Mononuclear cell (primary cell): Measurements from ENCODE around the gene KCNG2. TPM values are rescaled to one million over a fixed set of nuclear protein-coding genes. Genes with fewer than 3 reads are reported as not detected.

Source experiments
- H3K27me3 ChIP-seq: 2 replicates; pipeline ENCODE4 v1.6.0; 2011; ENCODE audit warnings: low read length, control low read depth; ENCODE audit not compliant: insufficient read depth
- H3K4me1 ChIP-seq: 2 replicates; pipeline ENCODE4 v1.5.1; 2011; ENCODE audit warnings: mild to moderate bottlenecking, low read length, control low read depth; ENCODE audit not compliant: insufficient read depth
- H3K4me3 ChIP-seq: 2 replicates; pipeline ENCODE4 v1.5.1; 2011; ENCODE audit warnings: mild to moderate bottlenecking, low read length, moderate library complexity
- H3K9me3 ChIP-seq: 2 replicates; pipeline ENCODE4 v1.5.1; 2011; ENCODE audit warnings: low read depth, mild to moderate bottlenecking, control low read depth, low read length
- total RNA-seq: library from RNA; depleted of rRNA; stranded (reverse); fragments of >200 nt; gene quantifications from one replicate; pipeline ENCODE4 v1.2.3, GENCODE V29; 2012

Gene KCNG2
- total RNA-seq, 1 donor = 0.10 TPM

DNA sequence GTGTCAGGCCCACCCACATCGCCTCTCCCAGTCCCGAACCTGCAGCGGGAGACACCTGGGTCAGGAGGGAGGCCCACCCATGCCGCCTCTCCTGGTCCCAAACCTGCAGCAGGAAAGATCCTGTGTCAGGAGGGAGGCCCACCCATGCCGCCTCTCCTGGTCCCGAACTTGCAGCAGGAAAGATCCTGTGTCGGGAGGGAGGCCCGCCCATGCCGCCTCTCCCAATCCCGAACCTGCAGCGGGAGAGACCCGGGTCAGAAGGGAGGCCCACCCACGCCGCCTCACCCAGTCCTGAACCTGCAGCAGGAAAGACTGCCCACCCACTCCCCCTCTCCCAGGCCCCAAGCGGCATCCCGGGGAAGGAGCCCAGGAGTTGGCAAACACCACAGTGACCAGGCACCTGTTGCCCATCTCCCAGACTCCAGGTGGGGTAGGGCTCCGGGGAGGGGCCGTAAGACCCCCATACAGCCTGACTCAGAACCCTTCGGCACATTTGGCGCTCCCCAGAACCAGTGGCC, 145.9 kb downstream of the KCNG2 start:
- Histone ChIP-seq H3K4me3 (no peak overlapping the region), H3K27me3 (no peaks in the 10 kb centered on the region)

DNA sequence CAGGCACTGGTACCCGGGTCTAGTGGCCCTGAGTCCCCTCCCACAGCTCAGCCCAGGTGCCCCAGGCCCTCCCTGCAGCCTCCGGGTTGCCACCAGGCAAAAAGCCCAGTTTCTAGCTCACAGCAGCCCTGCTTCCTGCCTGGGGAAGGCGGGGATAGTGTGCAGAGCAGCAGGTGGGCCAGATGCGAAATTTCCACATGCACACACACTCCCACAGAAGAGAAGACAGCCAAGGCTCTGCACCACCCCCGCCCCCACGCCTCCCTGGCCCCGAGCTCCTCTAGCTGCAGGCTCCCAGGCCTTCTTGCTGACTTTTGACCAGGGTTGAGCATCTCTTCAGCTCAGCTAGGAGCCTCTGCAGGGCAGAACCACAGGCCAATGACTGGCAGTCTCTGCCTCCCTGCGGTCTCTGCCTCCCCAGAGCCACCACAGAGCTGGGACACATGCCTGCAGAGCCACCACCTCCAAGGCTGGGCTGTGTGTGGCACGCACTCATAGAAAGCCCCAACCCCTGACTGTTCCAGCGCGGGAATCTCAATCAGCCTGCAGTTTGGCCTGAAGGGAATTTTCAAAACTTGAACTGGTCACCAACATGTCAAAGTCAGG, 146.5 kb downstream of the KCNG2 start:
- H3K9me3 ChIP-seq = no peaks in the 10 kb centered on the region

More for the DNA sequence above, 145.9 kb downstream of the KCNG2 start:
- Histone ChIP-seq H3K9me3 (no peaks in the 10 kb centered on the region), H3K4me1 (peaks cover 13% of the 10 kb centered on the region)

DNA sequence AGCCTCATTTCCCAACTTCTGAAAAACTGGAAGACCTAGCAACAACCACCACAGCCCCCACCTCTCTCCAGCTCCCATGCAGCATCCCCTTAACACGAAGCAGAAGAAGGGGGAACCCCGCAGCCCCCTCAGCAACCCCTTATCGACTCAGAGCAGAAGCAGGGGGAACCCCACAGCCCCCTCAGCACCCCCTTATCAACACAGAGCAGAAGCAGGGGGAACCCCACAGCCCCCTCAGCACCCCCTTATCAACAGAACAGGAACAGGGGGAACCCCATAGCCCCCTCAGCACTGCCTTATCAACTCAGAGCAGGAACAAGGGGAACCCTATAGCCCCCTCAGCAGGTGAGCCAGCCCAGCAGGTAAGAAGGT, 147.0 kb downstream of the KCNG2 start:
- peaks cover 24% of the 10 kb centered on the region for H3K4me1 ChIP-seq
- H3K27me3 ChIP-seq = no peaks in the 10 kb centered on the region
- no peaks in the 10 kb centered on the region for H3K9me3 ChIP-seq
- H3K4me3 ChIP-seq = no peak overlapping the region

More for the DNA sequence above, 146.5 kb downstream of the KCNG2 start:
- Histone ChIP-seq H3K4me3 (no peak overlapping the region), H3K27me3 (no peaks in the 10 kb centered on the region), H3K4me1 (peaks cover 19% of the 10 kb centered on the region)

DNA sequence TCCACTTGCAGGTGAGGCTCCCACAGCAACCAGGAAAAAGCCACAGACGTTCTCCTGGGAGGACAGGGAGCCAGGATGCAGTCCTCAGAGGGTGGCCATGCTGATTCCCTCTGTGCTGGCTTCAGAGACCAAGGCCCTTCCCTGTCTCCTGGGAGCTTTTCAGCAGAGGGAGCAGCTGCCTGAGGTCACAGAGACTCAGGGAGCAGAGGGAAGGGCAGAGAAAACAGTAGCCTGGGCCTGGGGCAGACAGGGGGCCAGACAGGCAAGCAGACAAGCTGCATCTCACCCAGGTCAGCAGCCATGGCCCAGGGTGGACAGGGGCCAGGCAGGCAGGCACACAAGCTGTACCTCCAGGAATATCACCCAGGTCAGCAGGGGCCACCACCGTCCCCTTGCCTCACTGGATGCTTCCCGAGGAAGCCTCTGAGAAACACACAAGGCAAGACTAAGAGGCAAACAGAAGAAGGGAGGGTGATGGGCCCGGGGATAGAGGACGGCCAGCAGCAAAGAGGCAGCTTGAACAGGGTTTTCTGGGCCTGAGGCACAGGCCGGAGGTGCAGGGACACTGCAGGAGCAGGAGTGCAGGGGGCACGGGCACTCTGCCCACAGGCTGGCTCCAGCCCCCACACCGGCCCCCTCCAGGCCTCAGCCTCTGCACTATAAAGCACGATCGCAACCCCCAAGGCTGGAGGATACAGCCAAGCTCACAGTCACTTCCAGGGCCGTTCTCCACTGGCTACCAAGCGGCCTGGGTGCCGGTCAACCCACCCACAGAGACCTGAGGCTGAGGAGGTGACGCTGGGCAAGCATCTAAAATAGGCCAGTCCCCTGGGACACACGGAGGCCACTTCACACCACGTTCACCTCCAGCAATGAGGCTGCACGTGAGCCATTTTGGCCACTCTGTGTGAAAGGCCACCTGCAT, 147.6 kb downstream of the KCNG2 start:
- no peaks in the 10 kb centered on the region for H3K27me3 ChIP-seq
- H3K4me3 ChIP-seq = no peak overlapping the region
- H3K4me1 ChIP-seq = peaks cover 30% of the 10 kb centered on the region
- no peaks in the 10 kb centered on the region for H3K9me3 ChIP-seq

DNA sequence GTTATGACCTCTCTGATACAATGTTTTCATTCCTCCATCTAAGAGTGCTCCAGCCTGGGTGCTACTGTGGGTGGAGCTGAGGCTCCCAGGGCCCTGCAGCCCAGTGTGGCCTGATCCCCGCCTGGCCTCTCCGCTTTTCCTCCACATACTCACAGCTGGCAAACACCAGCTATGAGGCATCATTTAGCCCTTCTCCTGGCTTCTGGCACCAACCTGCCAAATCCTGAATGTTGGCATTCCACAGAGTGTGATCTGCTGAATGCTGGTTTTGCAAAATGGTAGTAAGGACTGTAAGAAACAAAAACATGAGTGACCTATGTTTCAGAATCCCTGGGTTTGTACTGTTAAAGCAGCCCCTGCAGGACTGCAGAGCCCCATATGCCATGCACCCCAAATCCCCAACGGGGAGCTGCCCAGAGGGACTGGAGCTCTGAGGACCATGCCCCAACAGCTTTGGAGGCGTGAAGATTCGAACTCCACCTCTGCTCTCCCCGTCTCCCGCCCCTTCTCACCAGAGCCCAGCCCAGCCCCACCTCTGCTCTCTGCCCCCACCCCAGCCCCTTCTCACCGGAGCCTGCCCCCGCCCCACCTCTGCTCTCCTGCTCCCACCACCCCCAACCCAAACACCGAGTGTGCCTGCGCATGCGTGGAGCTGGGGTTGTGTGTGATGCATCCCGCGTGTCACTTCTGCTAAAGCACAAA, 149.5 kb downstream of the KCNG2 start:
- Histone ChIP-seq H3K4me3 (no peak overlapping the region), H3K4me1 (peaks cover 39% of the 10 kb centered on the region), H3K9me3 (no peaks in the 10 kb centered on the region), H3K27me3 (no peaks in the 10 kb centered on the region)

DNA sequence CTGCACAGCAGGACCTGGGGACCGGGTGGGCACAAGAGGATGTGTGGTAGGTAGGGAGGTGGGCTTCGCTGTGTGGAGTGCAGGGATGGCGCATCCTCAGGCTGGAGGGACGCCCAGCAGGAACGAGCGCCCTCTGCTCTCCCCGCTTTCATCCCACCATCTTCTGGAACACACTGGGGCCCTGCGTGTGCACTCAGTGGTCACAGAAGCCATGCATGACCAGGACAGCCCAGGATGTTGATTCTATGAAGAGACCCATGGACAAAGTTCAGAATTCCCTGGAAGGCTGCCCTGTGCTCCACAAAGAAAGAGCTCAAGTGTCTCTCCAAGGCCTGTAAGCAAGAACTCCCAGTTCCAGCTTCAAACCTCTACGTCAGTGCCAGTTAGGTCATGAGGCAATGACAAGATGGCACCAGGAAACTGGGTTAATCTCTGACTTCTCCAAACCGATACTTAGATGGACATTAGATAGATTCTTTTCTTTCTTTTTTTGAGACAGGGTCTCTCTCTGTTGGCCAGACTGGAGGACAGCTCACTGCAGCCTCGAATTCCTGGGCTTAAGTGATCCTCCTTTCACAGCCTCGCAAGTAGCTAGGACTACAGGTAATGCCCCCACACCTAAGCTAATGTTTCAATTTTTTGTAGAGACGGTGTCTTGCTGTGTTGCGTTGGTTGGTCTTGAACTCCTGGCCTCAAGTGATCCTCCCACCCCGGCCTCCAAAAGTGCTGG, 150.3 kb downstream of the KCNG2 start:
- H3K27me3 ChIP-seq = no peaks in the 10 kb centered on the region
- no peaks in the 10 kb centered on the region for H3K9me3 ChIP-seq
- peaks cover 40% of the 10 kb centered on the region for H3K4me1 ChIP-seq
- H3K4me3 ChIP-seq = no peak overlapping the region

DNA sequence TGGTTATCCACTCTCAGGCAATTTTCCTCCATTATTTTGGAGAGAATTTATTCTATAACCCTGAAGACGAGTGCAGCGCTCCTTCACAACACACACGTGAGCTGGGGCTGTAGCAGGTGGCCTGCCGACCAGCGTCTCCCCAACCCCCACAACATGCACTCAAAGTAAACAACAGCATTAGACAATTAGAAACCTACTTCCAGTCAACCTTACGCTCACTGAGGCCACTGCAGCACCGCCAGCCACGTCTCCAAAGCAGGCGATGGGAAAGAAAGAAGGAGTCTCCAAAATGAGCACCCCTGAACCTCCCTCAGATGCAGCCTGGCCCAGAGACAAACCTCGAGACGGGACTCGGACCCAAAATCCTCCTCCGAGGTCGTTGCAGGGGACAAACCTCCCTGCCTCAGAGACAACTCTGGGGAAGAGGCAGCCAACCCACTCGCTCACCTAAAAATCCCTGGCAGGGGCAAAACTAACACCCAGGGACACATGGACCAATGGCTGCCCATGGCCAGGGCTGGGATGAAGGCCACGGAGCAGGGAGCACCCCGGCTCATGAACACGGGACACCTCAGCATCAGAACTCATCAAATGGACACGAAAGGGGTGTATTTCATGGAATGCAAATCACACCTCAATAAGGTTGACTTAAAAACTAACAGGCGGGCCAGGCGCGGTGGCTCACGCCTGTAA, 151.1 kb downstream of the KCNG2 start:
- no peak overlapping the region for H3K4me3 ChIP-seq
- H3K4me1 ChIP-seq = peaks cover 38% of the 10 kb centered on the region
- no peaks in the 10 kb centered on the region for H3K9me3 ChIP-seq
- H3K27me3 ChIP-seq = no peaks in the 10 kb centered on the region

Other genes starting within 250 kb of the KCNG2 start
- gene CTDP1, start 118.1 kb upstream of the KCNG2 start, total RNA-seq = 34.8 TPM
- gene SLC66A2, start 153.7 kb downstream of the KCNG2 start, total RNA-seq = 26.9 TPM
- gene HSBP1L1, start 166.7 kb downstream of the KCNG2 start, total RNA-seq = 18.6 TPM
- 29.9 TPM for gene TXNL4A, start 190.6 kb downstream of the KCNG2 start, total RNA-seq
- 8.4 TPM for gene RBFA, start 236.5 kb downstream of the KCNG2 start, total RNA-seq